HFFc6 (cell line): ENCODE data around the gene EPSTI1. TPM values are rescaled to one million over a fixed set of nuclear protein-coding genes. Genes with fewer than 3 reads are reported as not detected.

Source experiments
- DNase-seq: peaks from one replicate; pipeline ENCODE4 v3.0.0-alpha.2; 2018
- H3K27ac Mint-ChIP-seq: 2 replicates; pipeline ENCODE4 v1.8.0; 2020; ENCODE audit warnings: mild to moderate bottlenecking, mixed read lengths
- H3K27me3 Mint-ChIP-seq: 2 replicates; pipeline ENCODE4 v1.8.0; 2021; ENCODE audit warnings: mild to moderate bottlenecking, moderate library complexity, mixed read lengths; ENCODE audit not compliant: insufficient read depth
- H3K36me3 Mint-ChIP-seq: 2 replicates; pipeline ENCODE4 v1.8.0; 2021; ENCODE audit warnings: low read depth, mixed read lengths
- H3K4me1 Mint-ChIP-seq: 2 replicates; pipeline ENCODE4 v1.8.0; 2020; ENCODE audit warnings: low read depth, mixed read lengths
- H3K4me3 Mint-ChIP-seq: 2 replicates; pipeline ENCODE4 v1.8.0; 2020; ENCODE audit warnings: mild to moderate bottlenecking, moderate library complexity, mixed read lengths
- H3K9me3 Mint-ChIP-seq: 2 replicates; pipeline ENCODE4 v1.8.0; 2020; ENCODE audit warnings: mild to moderate bottlenecking, mixed read lengths
- CTCF ChIP-seq: fragments of 200-600 bp; sonication (generic); IDR thresholded peaks from 2 replicates; pipeline ENCODE4 v1.5.0; 2021; ENCODE audit warnings: antibody characterized with exemption, mild to moderate bottlenecking
- total RNA-seq, 6 experiments: library from RNA; stranded (reverse); fragmentation: NEBNext Ultra II Directional; extraction: Animal tissue kit (Norgen Biotek cat#: 25700); gene quantifications; 2 replicates in 1 of 6; 3 replicates in 5 of 6; pipeline ENCODE4 v1.2.3, GENCODE V29; 2021

The EPSTI1 gene
- total RNA-seq, 6 experiments from 2014 or later, result 0.76 to 2.3 (median 1.3) TPM

GRCh38 chr13:42981853-42982252 is 10.2 kb downstream of the EPSTI1 start:
- no peak for DNase-seq
- no peaks in the 10 kb centered on the region for H3K9me3 Mint-ChIP-seq
- H3K27ac Mint-ChIP-seq, result no peak overlapping the region
- no peak for TF ChIP-seq CTCF
- H3K27me3 Mint-ChIP-seq, result no peaks in the 10 kb centered on the region
- H3K4me1 Mint-ChIP-seq, result peaks cover 7% of the 10 kb centered on the region; the same call in 1 of the 2 replicates
- no peaks in the 10 kb centered on the region for H3K36me3 Mint-ChIP-seq
- H3K4me3 Mint-ChIP-seq, result no peak overlapping the region

GRCh38 chr13:42981317-42981716 is 10.7 kb downstream of the EPSTI1 start:
- Mint-ChIP-seq H3K27me3 (no peaks in the 10 kb centered on the region), H3K4me1 (peaks cover 7% of the 10 kb centered on the region; the same call in 1 of the 2 replicates), H3K36me3 (no peaks in the 10 kb centered on the region), H3K27ac (no peak overlapping the region), H3K9me3 (no peaks in the 10 kb centered on the region), H3K4me3 (no peak overlapping the region)
- TF ChIP-seq CTCF, result no peak
- DNase-seq, result no peak

DNA sequence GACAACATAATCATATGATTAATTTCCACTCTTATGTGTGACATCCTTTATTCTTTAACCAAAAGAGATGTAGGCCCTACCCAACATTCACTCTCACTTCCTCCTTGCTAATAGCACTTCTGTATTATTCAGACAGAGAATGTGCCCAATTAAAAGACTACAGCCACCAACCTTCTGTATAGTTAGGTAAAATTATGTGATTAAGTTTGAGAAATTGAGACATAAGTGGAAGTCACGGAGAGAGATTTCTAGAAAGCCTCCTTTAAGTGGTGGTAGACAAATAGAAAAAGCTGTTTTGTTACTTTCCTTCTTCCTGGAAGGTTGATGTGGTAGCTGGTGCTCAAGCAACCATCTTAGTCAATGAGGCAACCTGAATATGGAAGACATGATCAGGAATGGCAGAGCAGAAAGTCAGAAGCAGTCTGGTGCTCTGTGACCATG is 14.8 kb downstream of the EPSTI1 start:
- no peak overlapping the region for H3K4me3 Mint-ChIP-seq
- H3K27ac Mint-ChIP-seq, result no peak overlapping the region
- TF ChIP-seq CTCF, result no peak
- no peaks in the 10 kb centered on the region for H3K4me1 Mint-ChIP-seq
- no peak for DNase-seq
- H3K36me3 Mint-ChIP-seq, result no peaks in the 10 kb centered on the region
- no peaks in the 10 kb centered on the region for H3K27me3 Mint-ChIP-seq
- H3K9me3 Mint-ChIP-seq, result no peaks in the 10 kb centered on the region

GRCh38 chr13:42976066-42976465 is 16.0 kb downstream of the EPSTI1 start:
- H3K9me3 Mint-ChIP-seq, result no peaks in the 10 kb centered on the region
- no peak for TF ChIP-seq CTCF
- H3K27ac Mint-ChIP-seq, result no peak overlapping the region
- DNase-seq, result no peak
- peaks cover 3% of the 10 kb centered on the region for H3K4me1 Mint-ChIP-seq
- no peak overlapping the region for H3K4me3 Mint-ChIP-seq
- no peaks in the 10 kb centered on the region for H3K27me3 Mint-ChIP-seq
- no peaks in the 10 kb centered on the region for H3K36me3 Mint-ChIP-seq

DNA sequence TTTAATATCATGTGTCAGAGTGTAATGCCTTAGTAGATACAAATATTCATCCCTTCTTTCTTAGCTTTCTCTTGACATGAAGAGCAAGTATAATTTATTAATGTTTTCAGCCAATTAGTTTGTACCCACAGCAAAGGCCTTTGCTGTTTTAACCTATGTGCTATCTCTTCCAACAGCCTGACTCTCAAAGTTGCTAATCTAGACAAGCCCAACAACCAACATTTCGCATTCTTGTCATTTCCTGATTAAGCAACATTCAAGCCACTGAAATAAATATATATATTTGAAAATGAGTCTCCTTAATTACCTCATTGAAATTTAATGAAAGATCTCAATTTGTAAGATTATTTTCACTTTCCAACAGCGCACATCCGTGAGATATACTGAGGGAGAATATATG is 18.5 kb downstream of the EPSTI1 start:
- no peak overlapping the region for H3K4me3 Mint-ChIP-seq
- H3K36me3 Mint-ChIP-seq, result no peaks in the 10 kb centered on the region

More for the DNA sequence above, 18.5 kb downstream of the EPSTI1 start:
- Mint-ChIP-seq H3K27ac (no peak overlapping the region), H3K4me1 (peaks cover 18% of the 10 kb centered on the region), H3K9me3 (no peaks in the 10 kb centered on the region), H3K27me3 (no peaks in the 10 kb centered on the region)
- TF ChIP-seq CTCF, result no peak
- DNase-seq, result no peak
